Gastroesophageal sphincter (tissue), 4 donors: ENCODE measurements around the gene CCDC127. TPM values are rescaled to one million over a fixed set of nuclear protein-coding genes. Genes with fewer than 3 reads are reported as not detected.
A peak's percentile ranks its signal among the peaks of the same experiment; 100 is the strongest.

ENCODE experiments used
- ATAC-seq: fragments of 150-250 bp; one replicate; pipeline ENCODE4 v1.9.1; 2016; ENCODE audit warnings: mild to moderate bottlenecking, moderate library complexity
- H3K27ac ChIP-seq, 4 donors: fragments of 200-600 bp; sonication (generic) in 3 of 4; 1 replicate in 3 of 4; 2 replicates in 1 of 4; pipeline ENCODE4 v1.5.1; 2016 to 2019
- H3K27me3 ChIP-seq: fragments of 200-600 bp; sonication (generic); one replicate; pipeline ENCODE4 v1.5.1; 2019
- H3K36me3 ChIP-seq, 2 donors: fragments of 200-600 bp; sonication (generic); one replicate each; pipeline ENCODE4 v1.5.1; 2019; ENCODE audit warnings: control low read depth in 1 of 2
- H3K4me1 ChIP-seq, 3 donors: fragments of 200-600 bp; sonication (generic); 1 replicate in 2 of 3; 2 replicates in 1 of 3; pipeline ENCODE4 v1.5.1; 2016 to 2019; ENCODE audit warnings: control low read depth in 2 of 3
- H3K4me3 ChIP-seq, 2 donors: fragments of 200-600 bp; sonication (generic); one replicate each; pipeline ENCODE4 v1.5.1; 2019; ENCODE audit warnings: mild to moderate bottlenecking in 1 of 2, moderate library complexity in 1 of 2
- H3K9me3 ChIP-seq, 3 donors: fragments of 200-600 bp; sonication (generic); one replicate each; pipeline ENCODE4 v1.5.1; 2017 to 2019; ENCODE audit warnings: control low read depth in 2 of 3
- EP300 ChIP-seq: sonication (generic); formaldehyde crosslinking; IDR thresholded peaks from one replicate; pipeline ENCODE4 v1.6.1; 2017; ENCODE audit warnings: antibody characterized with exemption, mild to moderate bottlenecking
- POLR2A ChIP-seq, 2 donors: fragments of 450-650 bp; IDR thresholded peaks; one replicate each; pipeline ENCODE4 v1.6.1; 2017; ENCODE audit warnings: antibody characterized with exemption in 2 of 2, mild to moderate bottlenecking in 2 of 2, moderate library complexity in 1 of 2
- POLR2AphosphoS5 ChIP-seq: sonication (generic); formaldehyde crosslinking; IDR thresholded peaks from one replicate; pipeline ENCODE4 v1.6.1; 2017; ENCODE audit warnings: antibody characterized with exemption
- WGBS, 2 donors: methylation state at CpG; one replicate each; pipeline ENCODE4 v1.1.5; 2018; ENCODE audit warnings: low coverage in 1 of 2; 5-methylcytosine and 5-hydroxymethylcytosine counted together
- total RNA-seq, 4 donors: library from RNA; depleted of rRNA; stranded (reverse); fragments of >200 nt; gene quantifications; one replicate each; pipeline ENCODE4 v1.1.0, GENCODE V29; 2016
- TF ChIP-seq, protein P1 (sequence below), 4 experiments: fragments of 200-600 bp in 2 of 4; fragments of 450-650 bp in 2 of 4; sonication (generic) in 1 of 4; IDR thresholded peaks; one replicate each; pipeline ENCODE4 v1.5.1; 2017 to 2019; ENCODE audit warnings: antibody characterized with exemption in 4 of 4, mild to moderate bottlenecking in 2 of 4, moderate library complexity in 2 of 4

The CCDC127 gene
- total RNA-seq, 4 donors from 2014 or later, result 6.5 to 11.7 (median 8.2) TPM

DNA sequence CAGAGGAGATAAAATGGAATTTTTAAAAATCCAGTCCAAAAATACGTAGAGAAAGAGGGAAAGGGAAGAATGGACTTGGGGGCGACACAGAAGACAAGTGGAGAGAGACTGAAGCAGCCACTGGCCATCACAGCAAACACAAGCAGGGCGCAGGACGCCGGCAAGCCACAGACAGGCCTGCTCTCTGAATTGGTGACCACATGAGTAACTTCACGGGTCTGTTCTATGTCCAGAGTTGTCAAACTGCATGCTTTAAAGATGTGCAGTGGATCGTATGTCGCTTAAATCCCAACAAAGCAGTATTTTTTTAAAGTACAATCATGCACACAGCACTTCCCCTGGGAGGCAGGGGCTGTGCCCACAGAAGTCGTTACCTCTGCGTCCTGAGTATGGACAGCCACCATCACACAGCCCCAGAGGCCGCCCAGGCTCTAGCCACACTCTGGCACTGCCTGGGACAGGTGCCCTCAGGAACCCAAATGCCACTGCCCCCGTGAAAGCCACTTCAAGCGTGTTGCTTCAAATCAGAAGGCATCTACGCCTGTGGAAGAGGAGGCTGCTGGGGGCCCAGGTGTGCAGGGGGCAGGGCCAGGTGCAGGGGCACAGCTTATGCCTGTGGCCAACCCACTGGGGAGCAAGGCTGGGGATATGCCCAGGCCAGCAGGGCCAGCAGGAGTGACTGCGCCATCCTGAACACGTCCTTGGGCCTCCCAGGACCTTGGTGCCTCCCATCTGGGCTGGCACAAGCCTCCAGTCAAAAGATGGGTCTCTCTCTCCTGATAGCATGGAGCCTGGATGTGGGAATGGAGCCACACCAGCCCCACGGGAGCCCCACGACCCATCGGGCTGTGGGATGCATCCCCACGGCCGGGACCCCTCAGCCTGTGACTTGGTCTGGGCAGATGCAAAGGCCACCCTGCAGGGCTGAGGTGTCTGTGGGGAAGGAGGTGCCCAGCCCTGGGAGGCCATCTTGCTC lies 32.6 kb downstream of the CCDC127 start:
- H3K4me3 ChIP-seq, result no peak overlapping the region
- no peaks in the 10 kb centered on the region for H3K36me3 ChIP-seq
- peaks cover 0 to 20% (median 0%) of the 10 kb centered on the region in 3 donors for H3K4me1 ChIP-seq
- no peaks in the 10 kb centered on the region for H3K9me3 ChIP-seq
- no peak for ATAC-seq
- TF ChIP-seq, protein P1, sequence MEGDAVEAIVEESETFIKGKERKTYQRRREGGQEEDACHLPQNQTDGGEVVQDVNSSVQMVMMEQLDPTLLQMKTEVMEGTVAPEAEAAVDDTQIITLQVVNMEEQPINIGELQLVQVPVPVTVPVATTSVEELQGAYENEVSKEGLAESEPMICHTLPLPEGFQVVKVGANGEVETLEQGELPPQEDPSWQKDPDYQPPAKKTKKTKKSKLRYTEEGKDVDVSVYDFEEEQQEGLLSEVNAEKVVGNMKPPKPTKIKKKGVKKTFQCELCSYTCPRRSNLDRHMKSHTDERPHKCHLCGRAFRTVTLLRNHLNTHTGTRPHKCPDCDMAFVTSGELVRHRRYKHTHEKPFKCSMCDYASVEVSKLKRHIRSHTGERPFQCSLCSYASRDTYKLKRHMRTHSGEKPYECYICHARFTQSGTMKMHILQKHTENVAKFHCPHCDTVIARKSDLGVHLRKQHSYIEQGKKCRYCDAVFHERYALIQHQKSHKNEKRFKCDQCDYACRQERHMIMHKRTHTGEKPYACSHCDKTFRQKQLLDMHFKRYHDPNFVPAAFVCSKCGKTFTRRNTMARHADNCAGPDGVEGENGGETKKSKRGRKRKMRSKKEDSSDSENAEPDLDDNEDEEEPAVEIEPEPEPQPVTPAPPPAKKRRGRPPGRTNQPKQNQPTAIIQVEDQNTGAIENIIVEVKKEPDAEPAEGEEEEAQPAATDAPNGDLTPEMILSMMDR (IDR thresholded peaks at IDR 0.05), result no peak
- TF ChIP-seq EP300 (no peak), POLR2A (IDR thresholded peaks at IDR 0.05) (no peak), POLR2AphosphoS5 (no peak)
- WGBS, 2 donors, result 55 to 66% methylated on average over 8 to 10 of the region's 21 CpGs
- peaks cover 27% of the 10 kb centered on the region for H3K27me3 ChIP-seq
- H3K27ac ChIP-seq, result peak overlapping the region in 1 of 4 donors; percentile 25

DNA sequence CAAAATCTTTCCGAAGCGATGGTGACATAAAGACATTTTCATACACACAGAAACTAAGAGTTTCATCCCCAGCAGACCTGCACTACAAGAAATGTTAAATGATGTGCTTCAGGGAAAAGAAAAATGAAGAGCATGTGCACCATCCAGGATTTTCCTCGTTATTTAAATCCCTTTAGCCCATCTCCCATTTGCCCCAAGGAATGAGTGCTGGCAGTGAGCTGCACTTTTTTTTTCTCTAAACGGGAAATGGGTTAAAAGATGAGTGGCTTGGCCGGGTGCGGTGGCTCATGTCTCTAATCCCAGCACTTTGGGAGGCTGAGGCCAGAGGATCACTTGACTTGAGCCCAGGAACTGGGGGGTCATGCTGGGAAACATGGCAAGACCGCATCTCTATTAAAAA lies 33.5 kb downstream of the CCDC127 start:
- no peaks in the 10 kb centered on the region for H3K9me3 ChIP-seq
- H3K27me3 ChIP-seq, result peaks cover 30% of the 10 kb centered on the region
- WGBS, 2 donors, result 42 to 53% methylated on average over 5 to 7 of the region's 7 CpGs
- peaks cover 0 to 18% (median 0%) of the 10 kb centered on the region in 3 donors for H3K4me1 ChIP-seq
- no peaks in the 10 kb centered on the region for H3K36me3 ChIP-seq
- ATAC-seq, result no peak
- no peak for TF ChIP-seq POLR2AphosphoS5
- no peak for TF ChIP-seq EP300
- TF ChIP-seq, protein P1 (IDR thresholded peaks at IDR 0.05), result no peak
- no peak for TF ChIP-seq POLR2A (IDR thresholded peaks at IDR 0.05)
- H3K27ac ChIP-seq, result peak overlapping the region in 1 of 4 donors; percentile 25
- no peak overlapping the region for H3K4me3 ChIP-seq

DNA sequence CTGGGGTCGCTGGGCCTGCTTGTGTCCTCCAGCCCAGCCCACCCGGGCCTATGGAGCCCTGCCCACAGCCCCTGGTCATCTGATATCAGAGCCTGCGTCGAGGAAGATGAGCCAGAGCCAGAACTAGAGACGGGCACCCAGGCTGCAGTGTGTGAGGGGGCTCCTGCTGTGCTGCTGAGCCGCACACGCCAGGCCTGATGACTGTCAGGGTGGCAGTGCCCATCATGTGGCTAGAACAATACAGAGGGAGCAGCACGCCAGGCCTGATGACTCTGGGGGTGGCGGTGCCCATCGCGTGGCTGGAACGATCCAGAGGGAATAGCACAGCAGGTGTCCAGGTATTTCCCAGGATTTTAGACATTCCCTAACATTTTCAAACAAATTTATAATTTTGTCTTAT lies 35.8 kb downstream of the CCDC127 start:
- WGBS, 2 donors, result 100% methylated on average over 1 to 5 of the region's 12 CpGs
- Histone ChIP-seq H3K9me3 (no peaks in the 10 kb centered on the region), H3K4me1 (no peaks in the 10 kb centered on the region), H3K36me3 (no peaks in the 10 kb centered on the region), H3K27ac (no peak overlapping the region), H3K27me3 (peaks cover 25% of the 10 kb centered on the region), H3K4me3 (no peak overlapping the region)
- TF ChIP-seq, protein P1 (IDR thresholded peaks at IDR 0.05), result no peak
- no peak for TF ChIP-seq POLR2A (IDR thresholded peaks at IDR 0.05)
- no peak for TF ChIP-seq POLR2AphosphoS5
- no peak for ATAC-seq

DNA sequence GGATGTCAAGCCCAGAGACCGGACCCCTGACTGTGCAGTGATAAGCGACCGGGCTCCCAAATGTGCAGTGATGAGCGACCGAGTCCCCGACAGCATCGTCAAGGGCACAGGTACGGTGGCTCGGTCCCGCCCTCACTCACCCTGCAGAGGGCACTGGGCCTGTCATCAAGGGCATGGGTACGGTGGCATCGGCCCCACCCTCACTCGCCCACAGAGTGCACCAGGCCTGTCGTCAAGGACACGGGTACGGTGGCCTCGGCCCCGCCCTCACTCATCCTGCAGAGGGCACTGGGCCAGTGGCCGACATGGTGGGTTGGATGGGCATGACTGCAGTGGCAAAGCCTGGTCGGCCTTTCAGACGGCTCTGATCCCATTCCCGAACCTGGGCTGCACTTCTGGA lies 36.4 kb downstream of the CCDC127 start:
- ATAC-seq, result no peak
- Histone ChIP-seq H3K36me3 (no peaks in the 10 kb centered on the region), H3K4me1 (no peaks in the 10 kb centered on the region), H3K4me3 (no peak overlapping the region), H3K9me3 (no peaks in the 10 kb centered on the region), H3K27me3 (peaks cover 25% of the 10 kb centered on the region), H3K27ac (no peak overlapping the region)
- WGBS, 2 donors, result 87% methylated on average over 3 of the region's 22 CpGs; no CpG with 5 or more reads in 1 of the 2 donors
- TF ChIP-seq EP300 (no peak), POLR2A (IDR thresholded peaks at IDR 0.05) (no peak), POLR2AphosphoS5 (no peak)
- TF ChIP-seq, protein P1 (IDR thresholded peaks at IDR 0.05), result no peak
